Measurements from ENCODE around the gene DAP3.
"Not testable (repeated sequence)": the region's sequence is repeated elsewhere in the genome, so short reads cannot be mapped to it uniquely, and the experiment has no call there.

Gene DAP3

DNA sequence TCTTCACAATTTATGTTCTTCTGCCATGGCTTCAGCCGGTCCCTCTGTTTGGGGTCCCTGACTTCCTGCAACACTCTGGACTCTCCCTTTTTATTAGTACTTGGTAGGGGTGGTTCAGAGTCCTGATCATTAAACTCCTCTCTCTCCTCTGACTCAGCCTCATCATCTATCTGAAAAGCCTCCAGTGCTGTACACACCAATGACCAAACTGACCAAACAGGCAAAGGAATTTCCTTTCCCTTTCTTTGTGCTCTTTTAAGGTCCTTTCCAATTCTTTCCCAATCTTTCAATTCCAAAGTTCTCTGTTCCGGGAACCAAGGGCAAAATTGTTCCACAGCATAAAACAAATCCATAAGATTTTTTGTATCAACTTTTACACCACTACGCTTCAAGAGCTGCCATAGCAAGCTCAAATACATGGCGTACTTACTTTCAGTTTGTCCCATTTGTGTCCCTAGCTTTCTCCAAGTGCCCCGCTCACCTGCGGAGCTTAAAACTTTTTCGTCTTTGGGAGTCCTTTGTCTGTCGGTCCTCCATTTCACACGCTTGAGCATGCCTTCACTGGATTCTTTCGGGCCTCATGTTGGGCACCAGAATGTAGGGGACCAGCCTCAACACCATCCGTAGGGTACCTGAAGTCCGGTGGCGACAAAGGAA is 9.6 kb downstream of the DAP3 start:
- H3K9me3 ChIP-seq (ENCODE audit: insufficient read depth, low read length, severe bottlenecking) = no peaks in the 10 kb centered on the region
- no peak overlapping the region for H2AFZ ChIP-seq (ENCODE audit: low read depth, low read length)
- H3K4me2 ChIP-seq (ENCODE audit: insufficient read depth, low read length) = no peak overlapping the region
- DNase-seq (no peak), ATAC-seq (ENCODE audit: insufficient read depth, low read depth) (no peak)
- no peak overlapping the region for H3K27ac ChIP-seq (ENCODE audit: low read length)
- H3K36me3 ChIP-seq (ENCODE audit: insufficient read depth, low read length) = peaks cover 15% of the 10 kb centered on the region; the same call in 1 of the 2 replicates
- no peak overlapping the region for H3K4me3 ChIP-seq (ENCODE audit: low read depth in 1 of 2, low read length in 2 of 2)
- H3K79me2 ChIP-seq (ENCODE audit: insufficient read depth, low read length) = peaks cover 84% of the 10 kb centered on the region
- peaks cover 32% of the 10 kb centered on the region; the same call in 1 of the 2 replicates for H4K20me1 ChIP-seq (ENCODE audit: insufficient read depth, low read length)
- TF ChIP-seq EZH2 (IDR thresholded peaks at IDR 0.05; ENCODE audit: borderline replicate concordance, low read depth, low read length, severe bottlenecking) = no peak
- TF ChIP-seq, protein P1, sequence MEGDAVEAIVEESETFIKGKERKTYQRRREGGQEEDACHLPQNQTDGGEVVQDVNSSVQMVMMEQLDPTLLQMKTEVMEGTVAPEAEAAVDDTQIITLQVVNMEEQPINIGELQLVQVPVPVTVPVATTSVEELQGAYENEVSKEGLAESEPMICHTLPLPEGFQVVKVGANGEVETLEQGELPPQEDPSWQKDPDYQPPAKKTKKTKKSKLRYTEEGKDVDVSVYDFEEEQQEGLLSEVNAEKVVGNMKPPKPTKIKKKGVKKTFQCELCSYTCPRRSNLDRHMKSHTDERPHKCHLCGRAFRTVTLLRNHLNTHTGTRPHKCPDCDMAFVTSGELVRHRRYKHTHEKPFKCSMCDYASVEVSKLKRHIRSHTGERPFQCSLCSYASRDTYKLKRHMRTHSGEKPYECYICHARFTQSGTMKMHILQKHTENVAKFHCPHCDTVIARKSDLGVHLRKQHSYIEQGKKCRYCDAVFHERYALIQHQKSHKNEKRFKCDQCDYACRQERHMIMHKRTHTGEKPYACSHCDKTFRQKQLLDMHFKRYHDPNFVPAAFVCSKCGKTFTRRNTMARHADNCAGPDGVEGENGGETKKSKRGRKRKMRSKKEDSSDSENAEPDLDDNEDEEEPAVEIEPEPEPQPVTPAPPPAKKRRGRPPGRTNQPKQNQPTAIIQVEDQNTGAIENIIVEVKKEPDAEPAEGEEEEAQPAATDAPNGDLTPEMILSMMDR (IDR thresholded peaks at IDR 0.05; ENCODE audit: borderline replicate concordance, extremely low read depth, low read length, poor library complexity, severe bottlenecking) = no peak
- no peak overlapping the region for H3K9ac ChIP-seq (ENCODE audit: low read depth, low read length)
- peaks cover 7% of the 10 kb centered on the region for H3K4me1 ChIP-seq (ENCODE audit: insufficient read depth, low read length)
- no peaks in the 10 kb centered on the region for H3K27me3 ChIP-seq (ENCODE audit: insufficient read depth, low read length, poor library complexity)

DNA sequence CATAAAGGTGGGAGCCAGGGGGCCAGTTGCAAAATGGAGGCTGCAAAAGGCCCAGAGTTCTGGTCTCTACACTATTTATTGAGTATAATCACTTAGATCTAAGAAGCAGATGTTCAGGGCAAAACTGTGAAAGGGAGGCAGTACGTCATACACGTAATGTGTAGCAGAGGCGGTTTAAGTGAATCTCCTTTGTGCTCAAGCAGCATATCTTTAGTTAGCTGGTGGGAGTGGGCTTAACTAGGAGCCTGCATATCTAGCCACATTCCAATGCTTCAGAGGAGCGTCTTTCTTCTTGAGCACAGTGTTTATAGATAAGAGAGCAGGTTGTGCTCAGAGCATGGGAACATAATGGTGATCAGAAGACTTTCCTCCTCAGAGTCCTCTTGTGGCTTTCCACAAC is 10.2 kb downstream of the DAP3 start:
- ATAC-seq (ENCODE audit: insufficient read depth, low read depth); H3K27ac ChIP-seq (ENCODE audit: low read length); H2AFZ ChIP-seq (ENCODE audit: low read depth, low read length); H3K4me3 ChIP-seq (ENCODE audit: low read depth in 1 of 2, low read length in 2 of 2); H3K4me1 ChIP-seq (ENCODE audit: insufficient read depth, low read length); H3K9me3 ChIP-seq (ENCODE audit: insufficient read depth, low read length, severe bottlenecking); H3K27me3 ChIP-seq (ENCODE audit: insufficient read depth, low read length, poor library complexity); H3K4me2 ChIP-seq (ENCODE audit: insufficient read depth, low read length); DNase-seq; H3K9ac ChIP-seq (ENCODE audit: low read depth, low read length): not testable (repeated sequence)
- peaks cover 84% of the 10 kb centered on the region for H3K79me2 ChIP-seq (ENCODE audit: insufficient read depth, low read length)
- peaks cover 12% of the 10 kb centered on the region; the same call in 1 of the 2 replicates for H3K36me3 ChIP-seq (ENCODE audit: insufficient read depth, low read length)
- peaks cover 29% of the 10 kb centered on the region; the same call in 1 of the 2 replicates for H4K20me1 ChIP-seq (ENCODE audit: insufficient read depth, low read length)

DNA sequence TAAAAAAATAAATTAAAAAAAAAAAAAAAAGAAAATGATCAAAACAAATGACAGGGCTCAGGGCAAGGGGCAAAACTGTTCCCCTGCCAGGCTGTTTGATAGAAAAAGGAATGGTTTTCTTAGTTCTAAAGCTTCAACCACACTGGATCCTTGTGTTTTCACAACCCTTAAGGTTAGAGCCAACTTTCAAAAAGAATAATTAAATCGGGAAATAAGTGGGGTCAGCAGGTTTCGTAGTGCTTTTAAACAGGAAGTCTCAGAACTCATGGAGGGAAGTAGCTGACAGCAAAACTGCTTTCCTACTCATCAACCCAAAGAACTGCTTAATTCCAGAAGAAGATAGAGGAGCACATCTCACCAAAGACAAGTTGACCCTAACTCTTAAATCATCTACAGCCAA is 12.8 kb downstream of the DAP3 start:
- not testable (repeated sequence) for H2AFZ ChIP-seq (ENCODE audit: low read depth, low read length); H3K27me3 ChIP-seq (ENCODE audit: insufficient read depth, low read length, poor library complexity); DNase-seq; H3K9ac ChIP-seq (ENCODE audit: low read depth, low read length); H3K4me1 ChIP-seq (ENCODE audit: insufficient read depth, low read length); H3K27ac ChIP-seq (ENCODE audit: low read length); H3K4me2 ChIP-seq (ENCODE audit: insufficient read depth, low read length); H3K36me3 ChIP-seq (ENCODE audit: insufficient read depth, low read length); H3K4me3 ChIP-seq (ENCODE audit: low read depth in 1 of 2, low read length in 2 of 2); ATAC-seq (ENCODE audit: insufficient read depth, low read depth); H3K9me3 ChIP-seq (ENCODE audit: insufficient read depth, low read length, severe bottlenecking)
- H3K79me2 ChIP-seq (ENCODE audit: insufficient read depth, low read length) = peaks cover 82% of the 10 kb centered on the region
- H4K20me1 ChIP-seq (ENCODE audit: insufficient read depth, low read length) = peaks cover 33% of the 10 kb centered on the region

DNA sequence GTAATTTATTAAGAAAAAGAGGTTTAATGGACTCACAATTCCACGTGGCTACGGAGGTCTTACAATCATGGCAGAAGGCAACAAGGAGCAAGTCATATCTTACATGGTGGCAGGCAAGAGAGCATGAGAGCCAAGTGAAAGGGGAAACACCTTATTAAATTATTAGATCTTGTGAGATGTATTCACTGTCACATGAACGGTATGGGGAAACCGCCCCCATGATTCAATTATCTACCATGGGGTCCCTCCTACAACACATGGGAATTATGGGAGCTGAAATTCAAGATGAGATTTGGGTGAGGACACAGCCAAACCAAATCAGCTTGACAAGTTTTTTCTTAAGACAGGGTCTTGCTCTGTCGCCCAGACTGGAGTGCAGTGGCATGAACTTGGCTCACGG is 14.3 kb downstream of the DAP3 start:
- DNase-seq (no peak), ATAC-seq (ENCODE audit: insufficient read depth, low read depth) (no peak)
- no peak overlapping the region for H3K4me2 ChIP-seq (ENCODE audit: insufficient read depth, low read length)
- H2AFZ ChIP-seq (ENCODE audit: low read depth, low read length) = no peak overlapping the region
- H3K27ac ChIP-seq (ENCODE audit: low read length) = no peak overlapping the region
- H3K9ac ChIP-seq (ENCODE audit: low read depth, low read length) = no peak overlapping the region
- peaks cover 82% of the 10 kb centered on the region for H3K79me2 ChIP-seq (ENCODE audit: insufficient read depth, low read length)
- no peaks in the 10 kb centered on the region for H3K4me1 ChIP-seq (ENCODE audit: insufficient read depth, low read length)
- no peak overlapping the region for H3K4me3 ChIP-seq (ENCODE audit: low read depth in 1 of 2, low read length in 2 of 2)
- H3K27me3 ChIP-seq (ENCODE audit: insufficient read depth, low read length, poor library complexity) = no peaks in the 10 kb centered on the region
- TF ChIP-seq, protein P1 (IDR thresholded peaks at IDR 0.05; ENCODE audit: borderline replicate concordance, extremely low read depth, low read length, poor library complexity, severe bottlenecking) = no peak
- no peak for TF ChIP-seq EZH2 (IDR thresholded peaks at IDR 0.05; ENCODE audit: borderline replicate concordance, low read depth, low read length, severe bottlenecking)
- no peaks in the 10 kb centered on the region for H3K9me3 ChIP-seq (ENCODE audit: insufficient read depth, low read length, severe bottlenecking)
- no peaks in the 10 kb centered on the region for H3K36me3 ChIP-seq (ENCODE audit: insufficient read depth, low read length)
- peaks cover 26% of the 10 kb centered on the region for H4K20me1 ChIP-seq (ENCODE audit: insufficient read depth, low read length)

DNA sequence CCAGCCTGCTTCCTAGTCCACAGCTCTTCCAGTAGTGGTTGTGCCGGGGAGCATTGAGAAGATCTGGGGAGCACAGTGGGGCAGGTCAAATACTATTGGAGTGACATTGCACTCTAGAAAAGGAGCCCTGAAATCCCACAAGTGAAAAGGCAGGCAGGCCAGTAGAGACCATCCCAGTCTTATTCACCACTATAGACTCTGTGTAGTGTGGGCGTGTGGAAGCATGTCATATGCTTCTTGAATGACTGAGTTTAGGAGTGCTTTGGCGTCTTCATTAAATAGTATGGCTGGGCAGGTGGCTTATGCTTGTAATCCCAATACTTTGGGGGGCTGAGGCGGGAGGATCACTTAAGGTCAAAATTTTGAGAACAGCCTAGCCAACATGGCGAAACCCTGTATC is 15.5 kb downstream of the DAP3 start:
- not testable (repeated sequence) for ATAC-seq (ENCODE audit: insufficient read depth, low read depth)
- H3K79me2 ChIP-seq (ENCODE audit: insufficient read depth, low read length) = peaks cover 82% of the 10 kb centered on the region

More for the DNA sequence above, 15.5 kb downstream of the DAP3 start:
- not testable (repeated sequence) for H3K36me3 ChIP-seq (ENCODE audit: insufficient read depth, low read length); H3K9ac ChIP-seq (ENCODE audit: low read depth, low read length); H3K27me3 ChIP-seq (ENCODE audit: insufficient read depth, low read length, poor library complexity); H3K4me1 ChIP-seq (ENCODE audit: insufficient read depth, low read length); H3K4me2 ChIP-seq (ENCODE audit: insufficient read depth, low read length); H3K9me3 ChIP-seq (ENCODE audit: insufficient read depth, low read length, severe bottlenecking); H3K27ac ChIP-seq (ENCODE audit: low read length); H2AFZ ChIP-seq (ENCODE audit: low read depth, low read length); H3K4me3 ChIP-seq (ENCODE audit: low read depth in 1 of 2, low read length in 2 of 2); DNase-seq
- H4K20me1 ChIP-seq (ENCODE audit: insufficient read depth, low read length) = peaks cover 26% of the 10 kb centered on the region

All from DND-41 (cell line).